GM19240 (cell line): ENCODE results near the gene DYNC2LI1.

ENCODE experiments used
- DNase-seq: peaks from one replicate; pipeline ENCODE4 v3.0.0; 2011; ENCODE audit warnings: low spot score; ENCODE audit not compliant: insufficient read length

The DYNC2LI1 gene

DNA sequence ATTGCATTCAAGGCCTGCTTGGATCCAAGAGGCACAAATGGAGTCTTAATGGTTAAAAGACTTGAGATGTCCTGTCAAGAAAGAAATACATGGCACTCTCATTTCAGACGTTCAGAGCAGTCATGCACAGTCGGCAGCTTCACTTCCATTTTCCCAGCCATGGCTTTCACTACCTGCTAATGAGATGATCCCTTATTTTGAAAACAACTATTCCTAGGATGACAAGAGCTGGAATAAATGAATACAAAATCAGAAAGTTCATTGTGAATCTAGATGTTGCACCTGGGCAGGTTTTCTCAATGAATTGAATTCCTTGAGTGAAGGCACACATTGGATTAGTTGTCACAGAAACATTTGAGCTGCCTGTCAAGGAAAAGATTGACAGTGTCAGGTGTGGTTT, 39.1 kb downstream of the DYNC2LI1 start:
- no peak for DNase-seq

DNA sequence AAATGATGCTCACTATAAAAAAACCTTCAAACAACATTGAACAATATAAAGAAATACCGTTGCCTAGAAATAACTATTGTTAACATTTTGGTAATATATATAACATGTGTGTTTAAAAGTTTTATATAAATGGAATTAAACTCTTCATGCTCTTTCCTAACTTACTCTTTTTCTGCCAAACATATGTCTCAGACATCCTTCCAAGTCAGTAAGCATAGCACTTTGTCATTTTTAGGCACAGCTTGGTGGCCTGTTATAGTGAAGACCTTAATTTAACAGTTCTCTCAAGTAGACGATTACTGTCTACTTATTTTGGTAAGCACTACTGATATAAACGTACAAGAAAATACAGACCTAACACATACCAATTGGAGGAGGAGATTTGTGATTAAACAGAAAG, 40.9 kb downstream of the DYNC2LI1 start:
- DNase-seq, result no peak

DNA sequence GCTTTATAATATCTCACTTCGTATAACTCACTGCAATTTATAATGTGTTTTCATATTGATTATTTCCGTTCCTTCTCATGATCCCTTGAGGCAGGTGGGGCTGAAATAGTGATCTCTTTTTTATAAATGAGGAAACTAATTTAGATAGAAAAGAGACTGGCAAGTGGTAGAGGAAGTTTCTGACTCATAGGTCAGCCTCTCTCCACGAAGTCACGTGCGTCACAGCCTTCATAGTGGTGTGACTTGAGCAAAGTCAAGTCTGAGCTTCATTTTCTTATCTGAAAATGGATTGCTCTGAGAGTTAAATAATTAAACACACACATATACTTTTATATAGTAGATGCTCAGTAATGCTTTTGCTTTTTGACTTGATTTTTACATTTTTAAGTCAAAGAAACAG, 44.9 kb downstream of the DYNC2LI1 start:
- no peak for DNase-seq

DNA sequence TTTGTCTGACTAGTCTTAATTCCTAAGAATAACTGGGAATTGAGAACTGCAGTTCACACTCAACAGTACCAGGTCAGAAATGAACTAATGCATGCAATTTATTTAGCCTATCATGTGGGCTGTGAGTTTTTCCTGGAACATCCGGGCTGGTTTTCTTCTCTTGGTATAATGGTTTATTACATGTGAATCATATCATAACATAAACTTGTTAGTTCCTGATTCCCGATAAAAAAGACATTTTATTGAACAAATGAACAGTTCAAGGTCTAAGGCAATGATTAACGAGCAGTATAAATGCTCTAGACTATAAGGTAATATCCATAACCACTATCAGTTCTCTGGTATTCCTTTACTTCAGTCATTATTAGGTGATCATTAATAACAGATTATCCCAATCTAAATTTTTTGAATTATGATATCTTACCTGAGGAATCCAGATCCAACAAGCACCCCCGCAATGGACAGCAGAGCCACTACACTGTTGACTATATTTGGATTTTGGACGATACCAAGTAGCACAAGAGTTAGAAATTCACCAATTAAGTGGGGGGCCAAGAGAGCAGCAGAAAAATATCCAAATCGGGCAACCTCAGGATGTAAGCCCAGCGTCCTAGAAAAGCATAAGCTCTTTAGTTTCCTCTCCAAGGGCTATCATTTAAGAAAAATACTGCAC, 45.8 kb downstream of the DYNC2LI1 start:
- no peak for DNase-seq

DNA sequence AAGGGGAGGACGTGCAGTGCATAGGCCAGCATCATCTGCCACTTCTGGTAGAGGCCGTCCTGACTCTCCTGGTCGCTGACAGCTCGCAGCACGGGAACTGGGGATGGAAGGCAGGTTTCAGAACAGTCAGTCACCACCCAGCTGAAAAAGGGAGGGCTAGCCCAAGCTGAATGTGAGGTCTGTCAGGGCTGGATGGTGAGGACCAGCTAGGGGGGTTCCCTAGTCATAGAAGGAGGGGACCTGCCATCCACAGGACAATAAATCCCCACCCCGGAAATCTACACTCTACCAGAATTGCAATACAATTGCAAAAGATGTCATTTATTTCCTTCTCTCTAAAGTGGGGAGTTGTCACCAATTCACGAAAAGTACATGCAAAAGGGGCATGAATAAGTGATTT, 49.0 kb downstream of the DYNC2LI1 start:
- no peak for DNase-seq

DNA sequence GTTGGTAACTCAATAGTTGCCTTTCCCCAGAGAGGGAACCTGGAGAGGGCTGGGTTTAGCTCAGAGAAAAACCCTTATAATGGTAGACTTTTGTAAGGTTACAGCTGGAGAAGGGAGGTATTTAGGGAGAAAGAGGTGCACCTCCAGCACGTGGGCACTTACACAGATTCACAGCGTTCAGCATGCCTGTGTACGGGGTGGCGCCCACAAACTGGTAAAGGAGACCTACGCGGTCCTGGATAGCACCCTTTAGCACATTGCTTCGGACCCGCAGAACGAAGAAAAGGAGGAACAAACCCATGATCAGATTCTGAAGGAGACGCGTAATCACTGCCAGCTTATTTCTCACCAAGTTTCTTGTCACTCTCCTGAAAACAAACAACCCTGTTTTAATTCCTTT, 49.9 kb downstream of the DYNC2LI1 start:
- DNase-seq, result no peak

DNA sequence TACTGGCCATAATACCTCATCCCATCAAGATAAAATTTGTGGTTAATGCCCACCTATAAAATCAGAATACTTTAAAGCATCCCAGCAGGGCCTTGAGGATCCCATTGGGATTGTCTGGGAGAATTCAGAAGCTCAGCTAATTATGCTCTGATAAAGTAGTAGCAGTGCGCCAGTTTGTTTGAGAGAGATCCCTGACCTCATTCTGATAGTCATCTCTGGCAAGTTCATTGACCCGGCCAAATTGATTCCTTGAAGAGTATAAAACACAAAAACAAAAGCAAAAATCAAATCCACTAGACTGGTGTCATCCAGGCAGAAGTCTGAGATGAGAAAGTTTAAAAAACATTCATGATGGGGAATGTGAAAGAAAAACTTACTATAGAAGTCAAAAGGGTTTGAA, 50.7 kb downstream of the DYNC2LI1 start:
- no peak for DNase-seq

DNA sequence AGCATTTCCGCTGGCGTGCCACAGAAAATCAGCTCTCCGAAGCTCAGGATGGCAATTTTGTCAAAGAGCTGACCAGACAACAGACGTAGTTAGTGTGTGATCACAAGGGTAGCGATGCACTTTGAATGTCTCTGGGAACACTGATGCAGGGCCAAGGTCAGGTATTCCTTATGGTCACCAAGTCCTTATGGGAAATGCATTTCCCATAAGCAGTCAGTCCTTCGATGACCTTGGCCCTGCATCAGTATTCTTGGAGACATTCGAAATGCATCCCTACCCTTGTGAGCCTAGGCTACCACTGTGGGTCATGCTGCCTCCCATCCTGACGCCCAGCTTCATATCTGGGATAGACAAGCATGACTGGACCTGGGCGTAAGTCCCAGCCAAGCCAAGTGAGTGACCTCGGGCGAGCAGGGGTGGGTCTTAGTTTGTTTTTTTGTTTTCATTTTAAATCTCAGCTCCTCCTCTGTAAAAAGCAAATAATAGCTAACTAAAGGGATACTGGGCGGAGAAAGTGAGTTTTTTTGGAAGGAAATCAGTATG, 51.2 kb downstream of the DYNC2LI1 start:
- no peak for DNase-seq

DNA sequence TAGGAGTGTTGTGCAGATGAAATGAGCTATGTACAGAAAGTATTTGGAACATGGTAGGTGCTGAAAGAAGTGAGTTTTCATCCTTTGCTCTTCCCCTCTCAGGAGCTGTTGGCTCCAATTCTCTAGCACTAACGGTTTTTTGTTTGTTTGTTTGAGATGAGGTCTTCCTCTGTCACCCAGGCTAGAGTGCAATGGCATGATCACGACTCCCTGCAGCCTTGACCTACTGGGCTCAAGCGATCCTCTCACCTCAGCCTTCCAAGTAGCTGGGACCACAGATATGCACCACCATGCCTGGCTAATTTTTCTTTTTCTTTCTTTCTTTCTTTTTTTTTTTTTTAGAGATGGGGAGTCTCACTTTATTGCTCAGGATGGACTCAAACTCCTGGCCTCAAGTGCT, 52.0 kb downstream of the DYNC2LI1 start:
- no peak for DNase-seq

DNA sequence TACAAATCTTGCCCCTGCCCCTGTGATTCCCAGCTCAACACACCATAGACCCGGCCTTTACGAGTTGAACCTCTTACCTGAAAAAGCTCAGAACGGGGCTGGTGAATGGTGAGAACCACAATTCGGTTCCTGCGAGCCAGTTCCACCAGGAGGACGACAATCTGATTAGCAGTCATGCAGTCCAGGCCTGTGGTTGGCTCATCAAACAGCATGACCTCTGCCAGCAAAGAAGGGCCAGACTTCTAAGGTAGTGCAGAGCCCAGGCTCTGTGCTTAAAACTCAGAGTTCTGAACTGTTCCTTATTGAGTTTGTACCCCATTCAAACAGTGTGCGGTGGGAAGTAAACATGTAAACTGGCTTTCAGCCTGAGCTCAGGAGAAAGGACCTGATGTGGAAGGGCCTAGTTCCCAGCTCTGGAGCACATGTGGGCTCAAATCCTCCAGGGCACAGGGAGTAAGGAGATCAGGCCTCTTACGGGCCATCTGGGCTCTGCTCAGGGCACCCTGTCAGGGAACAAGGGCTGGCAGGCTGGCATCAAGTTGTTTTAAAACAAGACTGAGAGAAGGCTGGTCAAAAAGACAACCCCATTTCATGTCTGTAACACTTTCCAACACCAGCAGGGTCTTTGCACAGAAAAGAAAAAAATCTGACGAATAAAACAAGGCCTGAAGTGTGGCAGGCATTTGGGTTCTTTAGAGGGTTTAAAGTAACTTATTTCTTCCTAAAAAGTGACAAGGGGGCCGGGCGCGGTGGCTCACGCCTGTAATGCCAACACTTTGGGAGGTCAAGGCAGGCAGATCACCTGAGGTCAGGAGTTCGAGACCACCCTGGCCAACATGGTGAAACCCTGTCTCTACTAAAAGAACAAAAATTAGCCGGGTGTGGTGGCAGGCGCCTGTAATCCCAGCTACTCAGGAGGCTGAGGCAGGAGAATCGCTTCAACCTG, 52.7 kb downstream of the DYNC2LI1 start:
- DNase-seq, result no peak

DNA sequence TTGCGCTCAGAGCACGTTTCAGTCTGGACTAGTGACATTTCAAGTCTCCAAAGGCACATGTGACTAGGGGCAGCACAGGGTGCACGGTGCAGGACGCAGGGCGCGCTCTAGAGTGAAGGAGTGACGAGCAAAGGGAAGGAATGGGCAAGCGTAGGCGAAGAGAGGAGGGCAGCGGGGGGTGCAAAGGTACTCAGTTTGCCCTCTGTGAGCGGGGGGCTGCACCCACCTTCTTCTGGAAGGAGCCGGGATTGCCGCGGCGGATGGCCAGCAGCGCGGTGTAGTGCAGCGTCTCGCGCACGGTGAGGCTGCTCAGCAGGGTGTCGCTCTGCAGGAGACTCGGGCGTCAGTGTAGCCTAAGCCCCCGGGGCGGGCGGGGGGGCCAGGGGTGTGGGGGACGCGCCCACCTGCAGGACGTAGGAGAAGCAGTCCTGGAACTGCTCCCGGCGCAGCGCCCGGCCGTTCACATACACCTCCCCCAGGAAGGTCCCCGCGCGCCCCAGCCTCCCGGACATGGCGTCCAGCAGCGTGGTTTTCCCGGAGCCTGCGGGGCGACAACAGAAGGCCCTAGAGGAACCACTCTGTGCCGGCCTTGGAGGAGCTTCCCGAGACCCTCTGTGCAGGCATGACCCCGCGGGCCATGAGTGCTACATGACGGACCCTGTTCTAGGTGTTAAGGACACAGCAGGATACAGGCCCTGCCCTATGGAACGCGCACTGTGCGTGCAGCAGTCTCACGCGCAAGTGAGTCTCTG, 57.9 kb downstream of the DYNC2LI1 start:
- no peak for DNase-seq

DNA sequence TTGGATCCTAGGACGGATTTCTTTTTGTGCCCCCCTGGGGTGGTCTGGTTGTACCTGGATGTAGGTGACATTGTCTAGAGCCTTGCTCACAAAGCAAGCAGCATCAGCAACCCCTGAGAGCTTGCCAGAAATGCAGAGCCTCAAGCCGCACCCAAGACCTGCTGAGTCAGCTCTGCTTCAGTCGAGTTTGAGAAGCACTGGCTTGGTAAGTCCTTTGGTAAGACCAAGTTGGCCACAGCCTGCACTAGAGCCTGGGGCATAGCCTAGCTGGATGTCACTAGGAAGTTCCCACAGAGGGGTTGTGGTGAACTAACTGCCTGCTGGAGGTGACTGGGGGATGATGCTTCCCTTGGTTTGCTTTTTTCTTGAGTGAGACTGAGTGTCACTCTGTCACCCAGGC, 58.6 kb downstream of the DYNC2LI1 start:
- DNase-seq, result no peak

DNA sequence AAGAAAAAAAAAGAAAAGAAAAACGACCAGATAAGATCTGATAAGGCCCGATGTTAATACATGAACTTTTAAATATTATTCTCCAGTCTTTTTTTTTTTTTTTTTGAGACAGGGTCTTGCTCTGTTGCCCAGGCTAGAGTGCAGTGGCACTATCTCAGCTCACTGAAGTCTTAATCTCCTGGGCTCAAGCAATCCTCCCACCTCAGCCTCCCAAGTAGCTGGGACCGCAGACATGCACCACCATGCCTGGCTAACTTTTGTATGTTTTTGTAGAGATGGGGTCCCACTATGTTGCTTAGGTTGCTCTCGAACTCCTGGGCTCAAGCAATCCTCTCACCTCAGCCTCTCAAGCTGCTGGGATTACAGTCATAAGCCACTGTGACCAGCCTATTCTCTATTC, 63.2 kb downstream of the DYNC2LI1 start:
- no peak for DNase-seq

DNA sequence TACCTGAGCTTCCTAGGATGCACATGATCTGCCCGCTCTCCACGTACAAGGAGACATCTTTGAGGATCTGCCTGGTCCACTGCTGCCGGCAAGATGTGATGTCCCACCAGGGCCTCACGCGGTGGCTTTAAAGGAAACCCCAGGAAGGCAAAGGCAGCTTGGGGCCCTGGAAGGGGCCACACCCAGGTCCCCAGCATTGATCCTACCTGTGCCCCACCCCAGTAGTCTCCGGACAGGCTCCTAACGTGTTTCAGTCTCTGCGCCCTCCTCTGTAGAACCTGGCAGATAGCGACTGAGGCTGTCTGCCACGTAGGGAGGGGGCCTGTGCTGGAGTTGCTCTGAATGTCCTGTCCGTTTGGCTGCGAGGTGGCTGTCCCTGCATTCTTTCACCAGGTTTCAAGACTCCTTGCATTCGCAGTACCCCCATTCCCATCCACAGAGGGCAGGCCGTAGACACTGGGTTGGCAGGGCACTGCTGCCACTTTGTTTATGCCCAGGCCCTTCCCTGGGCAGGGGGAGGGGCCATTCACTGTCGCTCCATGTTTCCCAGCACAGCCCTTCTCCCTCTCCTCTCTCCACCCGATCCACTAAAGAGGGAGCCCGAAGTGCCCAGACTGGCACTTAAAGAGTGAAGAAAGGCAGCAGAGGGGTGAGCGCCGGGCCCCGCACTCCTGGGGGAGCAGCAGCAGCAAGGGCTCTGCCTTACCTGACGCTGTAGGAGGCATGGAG, 64.2 kb downstream of the DYNC2LI1 start:
- DNase-seq, result no peak

DNA sequence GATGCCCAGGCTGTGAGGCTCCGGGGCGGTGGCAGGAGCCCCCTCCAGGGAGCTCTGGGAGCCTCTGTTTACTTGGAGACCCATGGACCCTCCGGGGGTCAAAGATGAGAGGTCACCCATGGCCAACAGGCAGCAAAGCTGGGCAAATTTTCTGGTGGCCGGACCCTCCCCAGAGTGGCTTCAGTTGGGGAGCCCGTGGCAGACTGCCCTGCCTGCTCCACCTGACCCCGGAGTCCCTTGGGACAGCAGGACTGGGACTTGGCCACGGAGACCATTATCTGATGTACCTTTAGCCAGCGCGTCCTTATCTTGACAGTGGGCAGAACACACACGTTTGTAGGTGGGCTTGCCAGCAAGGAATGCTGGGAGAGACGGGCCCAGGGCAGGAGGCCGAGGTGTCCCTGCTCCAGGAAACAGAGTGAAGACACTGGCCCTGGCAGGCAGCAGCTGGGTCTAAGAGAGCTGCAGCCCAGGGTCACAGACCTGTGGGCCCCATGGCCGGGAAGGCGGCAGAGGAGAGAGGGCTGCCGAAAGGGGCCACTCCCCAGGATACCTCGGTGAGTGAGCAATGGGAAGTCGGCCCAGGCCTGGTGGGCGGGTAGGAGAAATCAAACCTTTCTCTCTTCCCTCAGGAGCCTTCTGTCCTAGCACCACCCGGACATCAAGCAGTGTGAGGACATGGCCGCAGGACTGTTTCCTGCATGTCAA, 64.9 kb downstream of the DYNC2LI1 start, which contains the start of the genes ABCG5 and ABCG8:
Gene ABCG5, minus strand, starts transcription at position 280 of the 708 bp plus-strand sequence. Its CDS starts 160 bp downstream, at position 120.
Gene ABCG8, plus strand, starts transcription at position 412 of the 708 bp plus-strand sequence. Its CDS starts 83 bp downstream, at position 495.
- no peak for DNase-seq

DNA sequence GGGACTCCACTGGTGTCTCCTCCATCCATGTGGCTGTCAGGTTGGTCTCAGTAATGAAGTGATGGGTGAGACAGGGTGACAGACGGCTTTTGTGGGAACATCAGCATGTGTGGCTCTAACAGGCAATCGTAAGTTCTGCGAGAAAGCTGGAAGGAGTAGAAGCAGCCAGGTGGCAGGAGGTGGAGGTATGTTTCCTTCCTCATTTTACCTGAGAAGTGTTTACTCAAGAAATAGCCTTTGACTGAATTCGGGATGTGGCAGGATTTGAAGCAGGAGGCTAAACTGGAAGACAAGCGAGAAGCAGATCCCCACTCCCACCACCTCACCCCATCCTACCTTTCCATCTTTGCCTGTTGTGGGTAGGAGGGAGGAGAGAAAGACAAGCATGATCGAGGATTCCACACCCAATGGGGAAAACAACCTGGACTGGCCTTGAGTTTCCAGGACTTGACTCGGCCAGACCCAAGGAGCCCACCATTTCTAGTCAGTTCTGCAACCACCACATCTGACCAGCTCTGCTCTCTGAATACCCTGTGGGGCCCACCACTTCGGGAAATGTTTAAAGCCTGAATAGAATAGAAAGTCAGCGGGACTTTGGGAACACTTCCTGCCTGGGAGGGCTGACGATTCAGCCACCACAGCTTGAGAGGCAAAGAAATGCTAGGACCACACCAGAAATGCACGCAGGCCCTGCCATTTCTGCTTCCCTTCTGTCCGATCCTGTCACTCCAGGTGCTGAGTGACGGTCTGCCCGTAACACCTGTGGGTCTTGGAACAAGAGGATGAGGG, 66.1 kb downstream of the DYNC2LI1 start:
- no peak for DNase-seq

DNA sequence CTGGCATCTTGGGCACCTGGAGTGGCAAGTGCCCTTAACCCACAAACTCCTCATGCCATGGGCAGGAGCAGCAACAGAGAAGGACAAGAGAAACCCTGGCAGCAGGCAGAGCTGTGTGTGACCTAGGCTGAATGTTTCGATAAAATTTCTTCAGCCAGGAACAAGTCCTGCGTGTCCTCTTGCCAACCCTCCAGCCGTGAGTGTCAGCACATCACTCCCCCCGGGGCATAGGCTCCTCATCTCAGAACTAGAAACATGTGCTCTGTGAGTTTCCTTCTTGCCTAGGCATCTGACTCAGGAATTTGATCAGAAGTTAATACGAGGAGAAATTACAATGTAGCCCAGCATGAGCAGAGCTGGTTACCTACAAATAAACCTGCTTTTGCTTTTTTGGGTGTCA, 67.1 kb downstream of the DYNC2LI1 start:
- DNase-seq, result no peak

DNA sequence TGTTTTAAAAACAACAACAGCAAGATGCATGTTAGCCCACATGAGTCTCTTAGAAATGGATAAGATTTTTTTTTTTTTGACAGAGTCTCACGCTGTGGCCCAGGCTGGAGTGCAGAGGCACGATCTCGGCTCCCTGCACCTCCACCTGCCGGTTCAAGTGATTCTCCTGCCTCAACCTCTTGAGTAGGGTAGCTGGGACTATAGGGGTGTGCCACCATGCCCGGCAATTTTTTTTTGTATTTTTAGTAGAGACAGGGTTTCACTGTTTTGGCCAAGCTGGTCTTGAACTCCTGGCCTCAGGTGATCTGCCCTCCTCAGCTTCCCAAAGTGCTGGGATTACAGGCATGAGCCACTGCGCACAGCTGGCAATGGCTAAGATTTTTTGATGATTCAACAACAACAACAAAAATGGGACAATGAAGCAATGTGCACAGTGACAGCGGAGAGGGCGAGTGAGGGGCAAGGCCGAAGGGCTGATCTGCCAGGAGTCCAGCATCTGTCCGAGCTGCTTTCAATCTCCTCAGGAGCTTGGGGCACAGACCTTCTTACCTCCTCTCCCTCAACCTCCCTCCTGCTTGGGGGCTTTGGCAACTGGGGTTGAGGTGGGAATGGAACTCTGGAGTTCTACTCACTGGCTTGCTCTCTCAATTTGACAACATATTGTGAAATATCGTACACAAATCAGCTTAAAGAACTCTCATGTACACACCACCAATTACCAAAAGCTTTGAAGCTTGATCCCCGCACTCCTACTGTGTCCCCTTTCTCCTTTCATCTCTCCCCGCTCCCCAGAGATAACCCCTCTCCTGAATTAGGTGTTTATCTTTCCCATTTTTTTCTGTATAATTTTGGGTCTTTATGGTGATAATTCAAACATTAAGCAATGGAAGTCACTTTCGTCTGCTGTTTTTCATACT, 68.4 kb downstream of the DYNC2LI1 start:
- no peak for DNase-seq
